Epithelial cell of proximal tubule (primary cell): Measurements from ENCODE around the gene ABLIM2. TPM values are rescaled to one million over a fixed set of nuclear protein-coding genes. Genes with fewer than 3 reads are reported as not detected.

Source experiments
- DNase-seq: peaks from one replicate; pipeline ENCODE4 v3.0.0-alpha.2; 2011; ENCODE audit warnings: low read depth
- H3K4me3 ChIP-seq: 2 replicates; pipeline ENCODE4 v1.5.1; 2011; ENCODE audit warnings: low read depth, mild to moderate bottlenecking, low read length
- total RNA-seq: library from RNA; depleted of rRNA; stranded (reverse); fragments of >200 nt; gene quantifications from 2 replicates; pipeline ENCODE4 v1.2.3, GENCODE V29; 2015
- TF ChIP-seq, protein P1 (sequence below): conservative IDR thresholded peaks from 2 replicates; pipeline ENCODE4 v1.5.1; 2012; ENCODE audit warnings: low read depth, mild to moderate bottlenecking, low read length

Gene ABLIM2
- total RNA-seq, 1 donor from 2014 or later: 1.0 TPM

- no peak for DNase-seq
- TF ChIP-seq, protein P1, sequence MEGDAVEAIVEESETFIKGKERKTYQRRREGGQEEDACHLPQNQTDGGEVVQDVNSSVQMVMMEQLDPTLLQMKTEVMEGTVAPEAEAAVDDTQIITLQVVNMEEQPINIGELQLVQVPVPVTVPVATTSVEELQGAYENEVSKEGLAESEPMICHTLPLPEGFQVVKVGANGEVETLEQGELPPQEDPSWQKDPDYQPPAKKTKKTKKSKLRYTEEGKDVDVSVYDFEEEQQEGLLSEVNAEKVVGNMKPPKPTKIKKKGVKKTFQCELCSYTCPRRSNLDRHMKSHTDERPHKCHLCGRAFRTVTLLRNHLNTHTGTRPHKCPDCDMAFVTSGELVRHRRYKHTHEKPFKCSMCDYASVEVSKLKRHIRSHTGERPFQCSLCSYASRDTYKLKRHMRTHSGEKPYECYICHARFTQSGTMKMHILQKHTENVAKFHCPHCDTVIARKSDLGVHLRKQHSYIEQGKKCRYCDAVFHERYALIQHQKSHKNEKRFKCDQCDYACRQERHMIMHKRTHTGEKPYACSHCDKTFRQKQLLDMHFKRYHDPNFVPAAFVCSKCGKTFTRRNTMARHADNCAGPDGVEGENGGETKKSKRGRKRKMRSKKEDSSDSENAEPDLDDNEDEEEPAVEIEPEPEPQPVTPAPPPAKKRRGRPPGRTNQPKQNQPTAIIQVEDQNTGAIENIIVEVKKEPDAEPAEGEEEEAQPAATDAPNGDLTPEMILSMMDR: no peak
- no peak overlapping the region for H3K4me3 ChIP-seq
These were observed 158.9 kb downstream of the ABLIM2 start for GRCh38 chr4:7999695-8000094.

DNA sequence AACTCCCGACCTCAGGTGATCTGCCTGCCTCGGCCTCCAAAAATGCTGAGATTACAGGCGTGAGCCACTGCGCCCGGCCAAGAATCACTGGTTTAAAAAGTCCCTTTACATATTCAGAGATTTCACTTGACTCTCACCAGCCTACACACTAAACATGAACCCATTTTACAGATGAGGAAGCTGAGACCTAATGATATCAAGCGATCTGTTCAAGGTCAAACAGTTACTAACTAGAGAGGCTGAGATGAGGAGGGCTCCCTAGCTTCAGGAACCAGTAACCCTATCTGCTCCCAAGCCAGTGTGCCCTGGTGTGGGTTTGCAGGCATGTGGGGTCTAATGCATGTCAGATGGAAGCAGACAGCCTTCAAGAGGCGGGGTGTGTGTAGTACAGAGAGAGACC lies 159.3 kb downstream of the ABLIM2 start:
- no peak overlapping the region for H3K4me3 ChIP-seq
- DNase-seq: no peak
- TF ChIP-seq, protein P1: no peak

- DNase-seq: no peak
- TF ChIP-seq, protein P1: no peak
These were observed 160.2 kb downstream of the ABLIM2 start for GRCh38 chr4:7998447-7998846.

GRCh38 chr4:7995866-7996265 lies 162.7 kb downstream of the ABLIM2 start:
- no peak overlapping the region for H3K4me3 ChIP-seq
- DNase-seq: no peak
- TF ChIP-seq, protein P1: no peak

More at GRCh38 chr4:7998447-7998846, 160.2 kb downstream of the ABLIM2 start:
- H3K4me3 ChIP-seq: no peak overlapping the region

DNA sequence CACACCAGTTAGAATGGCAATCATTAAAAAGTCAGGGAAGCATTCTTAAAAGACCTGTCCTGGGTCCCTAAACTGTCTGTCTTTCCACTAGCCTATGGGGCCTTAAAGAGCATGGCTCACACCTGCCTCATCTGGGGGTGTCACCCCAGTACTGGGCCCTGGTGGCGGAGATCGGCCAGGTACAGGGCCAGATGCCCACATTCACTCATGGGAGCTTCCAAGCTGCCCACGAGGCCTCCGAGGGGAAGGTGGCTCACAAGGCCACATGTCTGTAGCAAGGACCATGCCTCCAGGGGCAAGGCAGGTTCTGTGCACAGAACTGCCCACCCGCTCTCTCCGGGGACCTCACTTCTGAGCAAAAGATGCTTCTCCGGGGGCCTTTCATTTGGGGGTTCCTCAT lies 163.5 kb downstream of the ABLIM2 start:
- no peak for DNase-seq
- H3K4me3 ChIP-seq: no peak overlapping the region
- TF ChIP-seq, protein P1: no peak

DNA sequence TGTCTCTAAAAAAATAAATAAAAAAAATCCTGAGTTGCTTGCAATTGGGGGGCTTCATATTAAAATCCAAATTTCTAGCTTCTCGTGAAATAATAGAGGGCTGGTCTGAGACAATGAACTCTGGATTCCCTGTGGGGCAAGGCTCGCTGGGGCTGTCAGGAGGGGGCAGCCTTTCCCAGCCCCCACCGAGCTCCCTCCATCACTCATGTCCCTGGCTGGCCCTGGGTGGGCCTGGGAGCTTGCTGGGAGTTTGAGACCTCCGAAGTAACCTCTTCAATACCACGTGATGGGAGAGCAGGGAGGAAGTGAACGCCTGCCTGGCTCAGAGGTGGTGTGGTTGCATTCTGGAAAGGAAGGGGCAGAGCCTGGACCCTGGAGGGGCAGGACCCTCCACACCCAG lies 164.9 kb downstream of the ABLIM2 start:
- TF ChIP-seq, protein P1: no peak
- no peak overlapping the region for H3K4me3 ChIP-seq
- DNase-seq: no peak

- DNase-seq: no peak
- H3K4me3 ChIP-seq: no peak overlapping the region
- TF ChIP-seq, protein P1: no peak
These were observed 165.8 kb downstream of the ABLIM2 start for GRCh38 chr4:7992846-7993245.
